HepG2 (cell line): ENCODE results near the gene TESPA1. TPM values are rescaled to one million over a fixed set of nuclear protein-coding genes. Genes with fewer than 3 reads are reported as not detected.

Experiments used
- ATAC-seq: fragments of 200-7000 bp; cut with Tn5 transposase; 3 replicates; pipeline ENCODE4 v1.9.1; 2020; ENCODE audit warnings: mild to moderate bottlenecking, moderate library complexity
- BruUV-seq: library from RNA; stranded (reverse); fragments of 400-500 nt; replicated peaks from 2 replicates; lab custom pipeline; 2021; lab: Mats Ljungman, UMichigan
- CTCF ChIA-PET: fragments of 300-600 bp; formaldehyde crosslinking; extraction: SDS; loops from one replicate; lab custom pipeline; 2021; ENCODE audit warnings: low total read pairs, inconsistent platforms, low intra/inter-chr PET ratio; lab: Yijun Ruan, JAX
- POLR2A ChIA-PET: fragments of 350-600 bp; sonication (Branson Sonifier 250); formaldehyde crosslinking; loops from one replicate; lab custom pipeline; 2020; ENCODE audit warnings: antibody characterized with exemption, inconsistent platforms; lab: Yijun Ruan, JAX
- DNase-seq: peaks from one replicate; pipeline ENCODE4 v3.0.0-alpha.2; 2015; ENCODE audit warnings: low spot score
- FAIRE-seq: peaks from 3 replicates; lab custom pipeline; 2011; peaks lifted over from hg19 to GRCh38; lab: Jason Lieb, UNC
- H2AFZ ChIP-seq: one replicate; pipeline ENCODE4 v1.6.1; 2011; ENCODE audit warnings: low read length, inconsistent platforms
- H3K27ac ChIP-seq: fragments of 300-600 bp; 3 replicates; pipeline ENCODE4 v1.8.0; 2011; ENCODE audit warnings: mixed run types, mild to moderate bottlenecking, mixed read lengths, low read length, inconsistent platforms; ENCODE audit not compliant: insufficient read depth; ENCODE audit errors: extremely low read length
- H3K27me3 ChIP-seq, 2 experiments: fragments of 200-600 bp in 1 of 2; 2 replicates in 1 of 2; 3 replicates in 1 of 2; pipeline versions ENCODE4 v1.6.0 to v1.8.0; 2011; ENCODE audit warnings: low read length in 2 of 2, mild to moderate bottlenecking in 2 of 2, moderate library complexity in 2 of 2, inconsistent platforms in 1 of 2; ENCODE audit not compliant: insufficient read depth in 2 of 2, control insufficient read depth in 1 of 2
- H3K36me3 ChIP-seq, 2 experiments: fragments of 200-600 bp in 1 of 2; replicated peaks in 1 of 2; 2 replicates in 1 of 2; 3 replicates in 1 of 2; pipeline versions ENCODE4 v1.5.1 to v1.8.0; 2011; ENCODE audit warnings: low read length in 2 of 2, inconsistent platforms in 1 of 2; ENCODE audit not compliant: insufficient read depth in 2 of 2, control insufficient read depth in 1 of 2
- H3K4me1 ChIP-seq: 2 replicates; pipeline ENCODE4 v1.5.1; 2012; ENCODE audit warnings: low read length, inconsistent platforms; ENCODE audit not compliant: insufficient read depth
- H3K4me2 ChIP-seq: 2 replicates; pipeline ENCODE4 v1.6.0; 2011; ENCODE audit warnings: low read depth, low read length, inconsistent platforms
- H3K4me3 ChIP-seq, 3 experiments: fragments of 200-600 bp in 1 of 3; sonication (generic), shearing (Covaris generic) in 1 of 3; replicated peaks in 1 of 3; 2 replicates each; pipeline ENCODE4 v1.5.1; 2011 to 2016; ENCODE audit warnings: low read length in 3 of 3, inconsistent platforms in 2 of 3, low read depth in 2 of 3, mild to moderate bottlenecking in 2 of 3, control low read depth in 1 of 3, mixed read lengths in 1 of 3; ENCODE audit not compliant: insufficient read depth in 1 of 3
- H3K79me2 ChIP-seq: one replicate; pipeline ENCODE4 v1.6.1; 2011; ENCODE audit warnings: low read length, inconsistent platforms; ENCODE audit not compliant: insufficient read depth
- H3K9ac ChIP-seq: 2 replicates; pipeline ENCODE4 v1.6.0; 2011; ENCODE audit warnings: mild to moderate bottlenecking, low read depth, low read length, inconsistent platforms; ENCODE audit not compliant: insufficient read depth
- H3K9me3 ChIP-seq: 2 replicates; pipeline ENCODE4 v1.5.1; 2012; ENCODE audit warnings: mild to moderate bottlenecking, low read length
- H4K20me1 ChIP-seq: 2 replicates; pipeline ENCODE4 v1.6.0; 2011; ENCODE audit warnings: inconsistent platforms, mild to moderate bottlenecking, low read length, moderate library complexity; ENCODE audit not compliant: insufficient read depth
- ARHGAP35 ChIP-seq: sonication (generic); formaldehyde crosslinking; IDR thresholded peaks from 2 replicates; pipeline ENCODE4 v1.9.0; 2022; ENCODE audit warnings: mild to moderate bottlenecking, inconsistent platforms, moderate library complexity, missing genetic modification reagents, borderline replicate concordance
- BCLAF1 ChIP-seq: fragments of 450-650 bp; IDR thresholded peaks from 2 replicates; pipeline ENCODE4 v1.6.1; 2017; ENCODE audit warnings: mild to moderate bottlenecking
- CEBPB ChIP-seq: IDR thresholded peaks from 2 replicates; pipeline ENCODE4 v1.6.1; 2011; ENCODE audit warnings: low read depth, low read length, improper control_type of control experiment, borderline replicate concordance
- ZBTB39 ChIP-seq: sonication (generic); formaldehyde crosslinking; IDR thresholded peaks from 2 replicates; pipeline ENCODE4 v1.5.0; 2020; ENCODE audit warnings: missing genetic modification reagents
- ZNF441 ChIP-seq: sonication (generic); formaldehyde crosslinking; IDR thresholded peaks from 2 replicates; pipeline ENCODE4 v1.7.0; 2021; ENCODE audit warnings: missing genetic modification reagents, borderline replicate concordance
- ZNF709 ChIP-seq: sonication (generic); formaldehyde crosslinking; IDR thresholded peaks from 2 replicates; pipeline ENCODE4 v1.5.0; 2020; ENCODE audit warnings: mild to moderate bottlenecking, missing genetic modification reagents
- ZNF790 ChIP-seq: sonication (generic); formaldehyde crosslinking; IDR thresholded peaks from 2 replicates; pipeline ENCODE4 v1.8.0; 2022; ENCODE audit warnings: missing genetic modification reagents, mild to moderate bottlenecking, borderline replicate concordance
- WGBS: methylation state at CpG from one replicate; pipeline ENCODE4 v1.1.6; 2017; ENCODE audit warnings: low lambda C conversion rate; 5-methylcytosine and 5-hydroxymethylcytosine counted together
- in situ Hi-C: cut with HindIII; loops from 2 replicates; pipeline ENCODE4 v1.10.0; 2017; ENCODE audit warnings: low pct_unique_long_range_greater_than_20kb; ENCODE audit not compliant: extremely low pct_ligation_motif_present
- intact Hi-C: fragments of 100-400 bp; cut with micrococcal nuclease; formaldehyde crosslinking; loops from one replicate; pipeline ENCODE4 v1.10.0; 2022; ENCODE audit not compliant: unreplicated experiment
- polyA plus RNA-seq, 8 experiments: library from polyadenylated mRNA; depleted of rRNA in 3 of 8; stranded (reverse) in 7 of 8; unstranded in 1 of 8; fragments of >200 nt; fragmentation: Illumina TruSeq in 4 of 8; extraction: Trizol in 4 of 8; gene quantifications; 2 replicates each; pipeline versions ENCODE4 v1.2.1 to v1.2.3, GENCODE V29; 2011 to 2016; ENCODE audit warnings: low read depth in 4 of 8, missing spikeins in 1 of 8, mixed read lengths in 1 of 8; ENCODE audit not compliant: insufficient read depth in 1 of 8
- total RNA-seq, 5 experiments: library from RNA; depleted of rRNA; stranded (reverse); fragments of >200 nt; fragmentation: Illumina TruSeq; extraction: Trizol; gene quantifications; 2 replicates each; pipeline ENCODE4 v1.2.3, GENCODE V29; 2016; ENCODE audit warnings: low read depth in 1 of 5

The TESPA1 gene
- total and polyA plus RNA-seq, 2 of the 13 experiments (the other 11 are each of a cell fraction or from before 2014, with no cell fraction given) = not detected

- TF ChIP-seq ARHGAP35 (CRISPR knock-in tag) (no peak), ZBTB39 (CRISPR knock-in tag) (no peak), BCLAF1 (no peak)
Observed at GRCh38 chr12:54993181-54993835, 8.7 kb upstream of the TESPA1 start (continued).

- Histone ChIP-seq H3K9ac (no peak overlapping the region), H3K79me2 (no peaks in the 10 kb centered on the region), H3K4me3 (no peak overlapping the region), H3K9me3 (no peaks in the 10 kb centered on the region), H3K27ac (no peak overlapping the region), H2AFZ (no peak overlapping the region), H4K20me1 (no peaks in the 10 kb centered on the region), H3K4me2 (no peak overlapping the region), H3K36me3 (no peaks in the 10 kb centered on the region), H3K27me3 (peaks cover 0 to 6% of the 10 kb centered on the region in 2 experiments; a peak in 1 of 5 replicates), H3K4me1 (no peaks in the 10 kb centered on the region)
- no TSS peak for BruUV-seq
- 3% methylated on average over 5 of the region's 5 CpGs for WGBS
- in situ Hi-C loops (loop anchor here (5.0 to 10.0 kb wide), 2 partner anchors 80 to 153 kb away; no protein-coding TSS in a partner anchor), intact Hi-C loops (no loop called here)
- FAIRE-seq (no peak), DNase-seq (no peak), ATAC-seq (no peak)
- TF ChIP-seq ZNF709 (CRISPR knock-in tag) (no peak), ZNF441 (CRISPR knock-in tag) (no peak), ZNF790 (CRISPR knock-in tag) (no peak), CEBPB (peak; percentile 25; the same call in 1 of the 2 replicates)
- CTCF ChIA-PET = interaction anchor here (4.1 kb wide), 1 partner anchor 80 kb away, joined by 64 read pairs; no protein-coding TSS in a partner anchor
- POLR2A ChIA-PET = no interaction called here
Observed at GRCh38 chr12:54991991-54992375, 7.4 kb upstream of the TESPA1 start.
